ENCODE data around the gene TMEM190.
"Not testable (repeated sequence)": the region's sequence is repeated elsewhere in the genome, so short reads cannot be mapped to it uniquely, and the experiment has no call there.

Gene TMEM190

DNA sequence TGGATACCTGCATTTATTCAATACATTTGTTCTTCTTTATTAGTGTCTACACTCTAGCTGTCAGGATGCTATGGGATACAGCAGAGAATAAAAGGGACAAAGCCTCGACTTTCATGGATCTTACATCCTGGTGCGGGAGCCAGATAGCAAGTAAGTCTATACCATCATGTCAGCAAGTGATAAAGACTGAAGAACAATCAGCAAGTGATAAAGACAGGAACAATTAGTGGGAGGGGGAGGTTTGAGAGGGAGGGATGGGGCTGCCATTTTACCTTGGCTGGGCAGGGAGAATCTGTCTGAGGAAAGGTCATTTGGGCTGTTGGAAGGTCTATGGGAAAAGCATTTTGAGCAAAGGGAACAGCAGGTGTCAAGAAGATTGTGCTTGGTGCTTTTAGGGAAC, 33.5 kb downstream of the TMEM190 start:
- H3K27me3 ChIP-seq (ENCODE audit: insufficient read depth, low read length): peaks cover 6% of the 10 kb centered on the region; the same call in 1 of the 2 replicates
- H3K36me3 ChIP-seq (ENCODE audit: insufficient read depth, low read length): peaks cover 17% of the 10 kb centered on the region
- no peak overlapping the region for H3K9ac ChIP-seq (ENCODE audit: low read depth, low read length)
- 89% methylated on average over 2 of the region's 2 CpGs for WGBS
- H3K9me3 ChIP-seq (ENCODE audit: insufficient read depth, low read depth, low read length): 0 out of 2 replicates have a peak, but pooled peaks cover 2% of the 10 kb centered on the region
- H3K4me3 ChIP-seq (ENCODE audit: low read length): no peak overlapping the region
- H3K27ac ChIP-seq (ENCODE audit: low read depth, low read length): no peak overlapping the region
- H3K4me1 ChIP-seq (ENCODE audit: insufficient read depth, low read length): peaks cover 12% of the 10 kb centered on the region

DNA sequence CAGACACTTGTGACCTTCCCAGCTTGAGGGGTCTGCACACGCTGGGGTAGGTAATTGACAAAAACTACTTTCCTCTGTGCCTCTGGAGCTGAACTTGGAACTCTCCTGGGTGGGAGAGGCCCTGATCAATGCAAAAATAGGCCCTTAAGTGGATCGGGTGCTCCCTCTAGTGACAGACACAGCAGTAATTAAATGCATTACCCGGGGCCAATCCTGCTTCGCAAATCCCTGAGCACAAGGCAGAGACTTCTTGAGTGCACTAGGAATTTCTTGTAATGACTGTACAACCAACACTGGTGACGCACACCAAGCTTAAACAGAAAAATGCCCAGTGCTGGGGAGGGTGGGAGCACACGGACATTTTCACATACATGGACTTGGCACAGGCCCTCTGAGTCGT, 41.6 kb downstream of the TMEM190 start:
- no peak overlapping the region for H3K9ac ChIP-seq (ENCODE audit: low read depth, low read length)
- H3K27ac ChIP-seq (ENCODE audit: low read depth, low read length): no peak overlapping the region
- WGBS: 22% methylated on average over 7 of the region's 7 CpGs
- H3K4me1 ChIP-seq (ENCODE audit: insufficient read depth, low read length): no peaks in the 10 kb centered on the region
- no peaks in the 10 kb centered on the region for H3K9me3 ChIP-seq (ENCODE audit: insufficient read depth, low read depth, low read length)
- H3K4me3 ChIP-seq (ENCODE audit: low read length): no peak overlapping the region
- H3K36me3 ChIP-seq (ENCODE audit: insufficient read depth, low read length): no peaks in the 10 kb centered on the region
- H3K27me3 ChIP-seq (ENCODE audit: insufficient read depth, low read length): no peaks in the 10 kb centered on the region

- no peak overlapping the region for H3K27ac ChIP-seq (ENCODE audit: low read depth, low read length)
- H3K36me3 ChIP-seq (ENCODE audit: insufficient read depth, low read length): no peaks in the 10 kb centered on the region
- 74% methylated on average over 5 of the region's 5 CpGs for WGBS
- no peak overlapping the region for H3K4me3 ChIP-seq (ENCODE audit: low read length)
- no peaks in the 10 kb centered on the region; the same call in 1 of the 2 replicates for H3K27me3 ChIP-seq (ENCODE audit: insufficient read depth, low read length)
- H3K9ac ChIP-seq (ENCODE audit: low read depth, low read length): no peak overlapping the region
- no peaks in the 10 kb centered on the region for H3K9me3 ChIP-seq (ENCODE audit: insufficient read depth, low read depth, low read length)
- H3K4me1 ChIP-seq (ENCODE audit: insufficient read depth, low read length): no peaks in the 10 kb centered on the region
Measured at GRCh38 chr19:55419103-55419502, 42.5 kb downstream of the TMEM190 start.

- Histone ChIP-seq H3K27ac (ENCODE audit: low read depth, low read length) (no peak overlapping the region), H3K9ac (ENCODE audit: low read depth, low read length) (no peak overlapping the region), H3K4me1 (ENCODE audit: insufficient read depth, low read length) (no peaks in the 10 kb centered on the region), H3K36me3 (ENCODE audit: insufficient read depth, low read length) (no peaks in the 10 kb centered on the region), H3K4me3 (ENCODE audit: low read length) (no peak overlapping the region), H3K9me3 (ENCODE audit: insufficient read depth, low read depth, low read length) (no peaks in the 10 kb centered on the region), H3K27me3 (ENCODE audit: insufficient read depth, low read length) (no peaks in the 10 kb centered on the region; the same call in 1 of the 2 replicates)
- 70% methylated on average over 5 of the region's 5 CpGs for WGBS
Measured at GRCh38 chr19:55419624-55420236, 43.1 kb downstream of the TMEM190 start.

DNA sequence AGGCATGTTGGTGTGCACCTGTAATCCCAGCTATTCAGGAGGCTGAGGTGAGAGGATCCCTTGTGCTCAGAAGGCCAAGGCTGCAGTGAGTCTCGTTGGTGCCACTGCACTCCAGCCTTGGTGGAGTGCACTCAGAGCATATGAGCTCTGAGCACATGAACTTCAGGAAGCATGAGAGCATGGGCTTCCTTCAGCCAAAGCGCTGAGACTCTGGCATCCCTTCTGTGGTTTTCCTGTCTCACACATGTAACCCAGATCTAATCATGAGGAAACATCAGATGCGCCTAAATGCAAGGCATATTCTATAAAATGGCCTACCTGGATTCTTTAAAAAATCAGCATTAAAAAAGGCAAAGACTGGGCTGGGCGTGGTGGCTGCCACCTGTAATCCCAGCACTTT, 44.7 kb downstream of the TMEM190 start:
- H3K4me1 ChIP-seq (ENCODE audit: insufficient read depth, low read length); H3K9ac ChIP-seq (ENCODE audit: low read depth, low read length); H3K9me3 ChIP-seq (ENCODE audit: insufficient read depth, low read depth, low read length); H3K27ac ChIP-seq (ENCODE audit: low read depth, low read length); H3K36me3 ChIP-seq (ENCODE audit: insufficient read depth, low read length); H3K27me3 ChIP-seq (ENCODE audit: insufficient read depth, low read length); H3K4me3 ChIP-seq (ENCODE audit: low read length): not testable (repeated sequence)
- WGBS: 82% methylated on average over 4 of the region's 4 CpGs

GRCh38 chr19:55423225-55424005, 46.8 kb downstream of the TMEM190 start:
- H3K27me3 ChIP-seq (ENCODE audit: insufficient read depth, low read length): no peaks in the 10 kb centered on the region; the same call in 1 of the 2 replicates
- H3K4me3 ChIP-seq (ENCODE audit: low read length): no peak overlapping the region
- H3K9me3 ChIP-seq (ENCODE audit: insufficient read depth, low read depth, low read length): no peaks in the 10 kb centered on the region
- WGBS: 71% methylated on average over 12 of the region's 13 CpGs
- H3K36me3 ChIP-seq (ENCODE audit: insufficient read depth, low read length): no peaks in the 10 kb centered on the region
- H3K9ac ChIP-seq (ENCODE audit: low read depth, low read length): no peak overlapping the region
- no peak overlapping the region for H3K27ac ChIP-seq (ENCODE audit: low read depth, low read length)
- no peaks in the 10 kb centered on the region for H3K4me1 ChIP-seq (ENCODE audit: insufficient read depth, low read length)

- no peak overlapping the region for H3K9ac ChIP-seq (ENCODE audit: low read depth, low read length)
- H3K4me1 ChIP-seq (ENCODE audit: insufficient read depth, low read length): no peaks in the 10 kb centered on the region
- H3K36me3 ChIP-seq (ENCODE audit: insufficient read depth, low read length): no peaks in the 10 kb centered on the region
- H3K27ac ChIP-seq (ENCODE audit: low read depth, low read length): no peak overlapping the region
- H3K9me3 ChIP-seq (ENCODE audit: insufficient read depth, low read depth, low read length): no peaks in the 10 kb centered on the region
- no peaks in the 10 kb centered on the region; the same call in 1 of the 2 replicates for H3K27me3 ChIP-seq (ENCODE audit: insufficient read depth, low read length)
- 87% methylated on average over 3 of the region's 3 CpGs for WGBS
- H3K4me3 ChIP-seq (ENCODE audit: low read length): no peak overlapping the region
Measured at GRCh38 chr19:55424518-55424917, 47.9 kb downstream of the TMEM190 start.

DNA sequence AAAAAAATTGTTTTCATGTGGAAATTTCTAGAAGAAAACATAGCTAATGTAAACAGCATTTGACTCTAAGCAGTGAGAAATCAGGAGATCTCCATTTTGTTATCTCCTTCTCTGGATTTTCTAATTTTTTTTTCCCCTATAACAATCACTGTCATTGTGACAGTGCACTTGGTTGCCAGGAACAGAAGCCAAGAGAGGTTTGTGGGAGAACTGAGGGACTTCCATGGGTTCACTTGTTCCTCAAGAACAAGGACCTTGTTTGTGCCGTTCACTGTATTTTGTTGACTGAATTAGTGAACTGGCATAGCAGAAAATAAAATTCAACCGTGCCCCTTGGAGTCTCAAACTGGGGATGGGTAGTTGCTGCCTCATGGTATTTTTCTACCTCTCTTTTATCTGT, 49.4 kb downstream of the TMEM190 start:
- Histone ChIP-seq H3K27ac (ENCODE audit: low read depth, low read length) (no peak overlapping the region), H3K4me3 (ENCODE audit: low read length) (no peak overlapping the region), H3K27me3 (ENCODE audit: insufficient read depth, low read length) (no peaks in the 10 kb centered on the region; the same call in none of the 2 replicates), H3K9ac (ENCODE audit: low read depth, low read length) (no peak overlapping the region), H3K4me1 (ENCODE audit: insufficient read depth, low read length) (no peaks in the 10 kb centered on the region), H3K9me3 (ENCODE audit: insufficient read depth, low read depth, low read length) (no peaks in the 10 kb centered on the region), H3K36me3 (ENCODE audit: insufficient read depth, low read length) (no peaks in the 10 kb centered on the region)
- WGBS: 76% methylated on average over 2 of the region's 2 CpGs

All from HUES64 (cell line).